Measurements from ENCODE around the gene RBM47.

The RBM47 gene

GRCh38 chr4:40623707-40624106 lies 6.0 kb downstream of the RBM47 start:
- no peak for DNase-seq (ENCODE audit: low read depth)

GRCh38 chr4:40622913-40623312 lies 6.8 kb downstream of the RBM47 start:
- no peak for DNase-seq (ENCODE audit: low read depth)

DNA sequence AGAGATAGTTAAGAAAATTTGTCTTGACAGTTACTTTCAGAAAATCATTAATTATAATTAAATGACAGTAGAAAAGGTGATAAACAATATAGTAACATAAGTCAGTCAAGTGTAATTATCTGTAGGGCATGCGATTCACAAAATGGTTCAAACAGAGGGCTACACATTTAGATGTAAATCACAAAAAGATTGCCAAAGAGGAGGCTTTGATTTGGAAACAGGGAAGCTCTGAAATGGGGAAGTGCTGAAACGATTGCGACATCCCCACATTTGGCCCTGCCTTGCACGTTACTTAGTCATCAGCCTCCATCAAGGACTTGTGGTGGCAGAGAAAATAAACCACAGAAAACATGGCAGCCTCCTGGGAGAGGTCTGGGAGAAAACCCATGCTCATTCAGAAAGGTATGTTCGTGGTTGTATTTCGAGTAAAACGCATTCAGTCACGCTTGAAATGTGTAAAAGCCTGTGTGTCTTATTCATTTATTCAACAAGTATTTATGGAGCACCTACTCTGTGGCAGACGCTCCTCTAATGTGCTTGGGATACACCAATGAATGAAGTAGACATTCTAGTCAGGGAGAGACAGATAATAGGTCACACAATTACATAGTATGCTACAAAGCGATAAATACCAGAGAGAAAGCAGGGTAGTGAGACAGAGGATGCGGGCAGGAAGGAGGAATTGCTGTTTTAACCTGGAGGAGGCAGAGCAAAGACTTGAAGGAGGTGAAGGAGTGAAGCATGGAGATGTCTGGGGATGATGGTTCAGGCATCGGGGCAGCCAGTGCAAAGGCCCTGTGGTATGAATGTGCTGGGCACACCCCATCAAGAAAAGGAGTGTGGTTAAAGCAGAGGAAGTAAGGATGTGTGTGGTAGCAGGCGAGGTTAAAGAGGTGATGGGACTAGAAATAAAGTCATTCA lies 7.8 kb downstream of the RBM47 start:
- DNase-seq (ENCODE audit: low read depth), result peak; percentile 95

DNA sequence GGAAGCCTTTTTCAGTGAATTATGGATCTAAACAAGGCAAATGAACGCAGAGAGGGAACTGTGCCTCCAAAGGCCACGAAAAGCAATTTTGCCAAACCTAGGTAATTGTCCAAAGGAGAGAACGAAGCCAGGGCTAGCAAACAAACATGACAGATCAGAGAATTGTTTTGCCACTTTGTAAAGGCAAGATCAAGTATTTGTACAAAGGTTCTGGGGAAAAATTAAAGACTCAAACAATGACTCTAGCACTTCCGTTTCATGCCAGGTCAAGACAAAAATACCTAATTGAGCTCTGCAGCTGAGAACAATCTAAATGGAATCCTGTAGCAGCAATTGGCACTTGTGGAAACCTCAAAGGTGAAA lies 8.5 kb downstream of the RBM47 start:
- DNase-seq (ENCODE audit: low read depth), result no peak

GRCh38 chr4:40619600-40619999 lies 10.1 kb downstream of the RBM47 start:
- no peak for DNase-seq (ENCODE audit: low read depth)

- DNase-seq (ENCODE audit: low read depth), result no peak
Measured at GRCh38 chr4:40617872-40618271, 11.8 kb downstream of the RBM47 start.

DNA sequence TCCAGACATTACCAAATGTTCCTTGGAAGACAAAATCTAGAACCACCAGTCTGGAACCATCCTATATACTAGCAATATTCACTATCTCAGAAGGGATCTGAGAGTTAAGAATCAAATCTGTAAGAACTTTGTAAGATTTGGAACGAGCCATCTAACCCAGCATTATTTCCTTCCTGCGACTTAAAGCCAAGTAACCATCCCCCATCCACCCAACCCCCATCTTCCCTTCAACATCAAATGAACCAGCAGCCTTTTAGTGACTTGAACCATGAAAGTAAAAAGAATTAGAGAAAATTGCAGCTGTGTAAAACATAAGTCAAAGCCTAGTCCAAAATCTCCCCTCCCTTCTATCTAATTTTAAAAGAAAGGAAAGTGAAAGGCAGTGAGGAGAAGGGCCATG lies 15.6 kb downstream of the RBM47 start:
- no peak for DNase-seq (ENCODE audit: low read depth)

DNA sequence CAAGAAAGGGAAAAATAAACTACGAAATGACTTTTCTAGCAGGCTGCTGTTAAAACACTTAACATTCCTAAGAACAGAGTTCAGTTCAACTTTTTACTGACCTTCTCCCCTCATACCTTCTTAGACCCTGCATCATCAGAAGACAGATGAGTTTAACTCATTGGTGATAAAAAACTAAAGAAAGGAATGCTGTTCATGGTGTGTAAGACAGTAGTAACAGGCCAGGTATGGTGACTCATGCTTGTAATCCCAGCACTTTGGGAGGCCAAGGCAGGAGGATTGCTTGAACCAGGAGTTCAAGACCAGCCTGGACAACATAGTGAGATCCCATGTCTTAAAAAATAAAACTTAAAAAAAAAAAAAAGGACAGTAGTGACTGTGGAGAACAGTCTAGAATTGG lies 16.2 kb downstream of the RBM47 start:
- DNase-seq (ENCODE audit: low read depth), result no peak

- DNase-seq (ENCODE audit: low read depth), result no peak
Measured at GRCh38 chr4:40612831-40613230, 16.8 kb downstream of the RBM47 start.

DNA sequence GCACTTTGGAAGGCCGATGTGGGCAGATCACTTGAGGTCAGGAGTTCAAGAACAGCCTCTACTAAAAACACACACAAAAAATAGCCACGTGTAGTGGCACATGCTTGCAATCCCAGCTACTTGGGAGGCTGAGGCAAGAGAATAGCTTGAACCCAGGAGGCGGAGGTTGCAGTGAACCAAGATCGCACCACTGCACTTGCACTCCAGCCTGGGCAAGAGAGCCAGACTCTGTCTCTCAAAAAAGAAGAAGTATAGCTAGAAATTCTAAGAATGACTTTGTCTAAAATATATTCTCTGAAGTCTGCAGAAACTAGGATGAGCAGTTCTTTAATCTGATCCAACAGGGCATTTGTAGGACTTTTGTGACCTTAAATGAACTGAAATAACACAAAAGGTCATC lies 17.4 kb downstream of the RBM47 start:
- DNase-seq (ENCODE audit: low read depth), result no peak

DNA sequence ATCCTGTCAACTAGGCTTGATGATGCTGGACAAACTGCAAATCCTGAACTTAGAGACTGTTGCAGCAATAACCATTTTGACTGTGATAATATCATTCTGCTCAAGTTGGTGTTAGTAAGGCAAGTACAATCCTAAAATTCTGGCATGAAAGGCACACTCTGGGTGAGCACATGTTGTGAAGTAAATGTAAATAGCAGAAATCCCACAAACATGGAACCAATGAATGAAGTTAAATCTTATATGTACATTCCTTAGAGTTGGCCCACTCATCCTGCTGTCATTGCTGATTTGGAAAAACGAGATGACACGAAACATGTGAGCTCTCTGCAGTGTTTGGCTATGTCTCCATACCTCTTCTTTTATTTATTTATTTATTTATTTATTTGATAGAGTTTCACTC lies 21.0 kb downstream of the RBM47 start:
- DNase-seq (ENCODE audit: low read depth), result no peak

- DNase-seq (ENCODE audit: low read depth), result no peak
Measured at GRCh38 chr4:40607221-40607620, 22.4 kb downstream of the RBM47 start.

GRCh38 chr4:40606239-40606767 lies 23.4 kb downstream of the RBM47 start:
- DNase-seq (ENCODE audit: low read depth), result no peak

- DNase-seq (ENCODE audit: low read depth), result no peak
Measured at GRCh38 chr4:40603281-40603680, 26.4 kb downstream of the RBM47 start.

DNA sequence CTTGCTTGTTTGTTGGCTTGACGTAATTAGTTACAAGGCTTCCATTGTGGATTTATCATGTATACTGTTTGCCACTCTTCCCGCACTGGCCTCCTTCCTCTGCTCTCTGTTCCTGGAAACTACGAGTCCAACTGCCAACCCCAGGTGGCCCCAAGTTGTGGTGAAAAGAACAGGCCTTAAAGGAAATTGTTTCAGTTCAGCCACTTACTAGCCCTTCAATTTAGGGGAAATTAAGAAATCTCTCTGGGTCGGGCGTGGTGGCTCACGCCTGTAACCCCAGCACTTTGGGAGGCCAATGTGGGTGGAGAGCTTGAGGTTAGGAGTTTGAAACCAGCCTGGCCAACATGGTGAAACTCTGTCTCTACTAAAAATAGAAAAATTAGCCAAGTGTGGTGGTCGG lies 28.0 kb downstream of the RBM47 start:
- no peak for DNase-seq (ENCODE audit: low read depth)

DNA sequence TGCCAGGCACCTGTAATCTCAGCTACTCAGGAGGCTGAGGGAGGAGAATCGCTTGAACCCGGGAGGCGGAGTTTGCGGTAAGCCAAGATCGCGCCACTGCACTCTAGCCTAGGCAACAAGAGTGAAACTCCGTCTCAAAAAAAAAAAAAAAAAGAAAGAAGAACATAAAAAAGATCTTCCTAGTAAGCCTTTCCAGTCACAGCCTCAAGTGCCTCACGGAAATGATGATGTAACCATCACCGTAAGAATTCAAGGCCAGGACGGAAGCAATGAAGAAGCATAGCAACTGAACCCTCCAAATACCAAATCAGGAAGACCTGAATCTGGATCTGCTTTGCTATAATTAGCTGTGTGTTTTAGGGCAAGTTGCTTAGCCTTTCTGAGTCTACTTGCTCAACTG lies 28.8 kb downstream of the RBM47 start:
- no peak for DNase-seq (ENCODE audit: low read depth)

DNA sequence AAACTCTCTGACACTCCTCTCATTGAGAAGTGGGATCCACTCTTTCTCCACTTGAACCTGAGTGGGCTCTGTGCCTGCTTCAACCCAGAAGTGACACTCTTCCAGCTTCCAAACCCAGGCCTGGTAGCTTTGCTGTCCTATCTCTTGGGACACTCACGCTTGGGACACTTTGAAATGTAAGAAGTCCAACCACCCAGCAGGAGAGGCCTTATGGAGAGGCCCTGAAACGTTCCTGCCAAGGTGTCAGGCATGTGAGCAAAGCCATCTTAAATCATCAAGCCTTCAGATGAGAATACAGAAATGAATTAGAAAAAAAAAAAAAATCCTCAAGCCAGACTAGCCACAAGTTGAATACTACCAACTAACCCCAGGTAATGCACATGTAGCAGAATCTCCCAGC lies 30.2 kb downstream of the RBM47 start:
- DNase-seq (ENCODE audit: low read depth), result no peak

DNA sequence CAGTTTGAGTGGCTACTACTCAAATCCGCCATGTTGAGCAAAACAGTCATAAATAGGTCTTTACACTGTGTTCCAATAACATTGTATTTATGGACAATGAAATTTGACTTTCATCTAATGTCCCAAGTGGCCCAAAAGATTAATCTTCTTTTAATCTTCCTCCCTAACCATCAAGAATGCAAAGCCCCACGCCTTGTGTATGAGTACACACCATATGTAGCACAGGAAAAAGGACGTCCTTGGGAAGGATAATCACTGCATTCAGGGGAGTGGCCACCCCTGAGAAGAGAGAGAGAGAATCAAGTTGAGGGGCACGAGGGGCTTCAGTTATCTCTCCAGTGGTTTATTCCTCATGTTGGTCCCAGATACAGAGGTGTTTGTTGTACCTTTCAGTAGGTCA lies 33.1 kb downstream of the RBM47 start:
- DNase-seq (ENCODE audit: low read depth), result no peak

- no peak for DNase-seq (ENCODE audit: low read depth)
Measured at GRCh38 chr4:40595981-40596380, 33.7 kb downstream of the RBM47 start.

GRCh38 chr4:40594261-40595178 lies 35.1 kb downstream of the RBM47 start:
- peak; percentile 56 for DNase-seq (ENCODE audit: low read depth)

GRCh38 chr4:40592034-40592433 lies 37.6 kb downstream of the RBM47 start:
- DNase-seq (ENCODE audit: low read depth), result no peak

DNA sequence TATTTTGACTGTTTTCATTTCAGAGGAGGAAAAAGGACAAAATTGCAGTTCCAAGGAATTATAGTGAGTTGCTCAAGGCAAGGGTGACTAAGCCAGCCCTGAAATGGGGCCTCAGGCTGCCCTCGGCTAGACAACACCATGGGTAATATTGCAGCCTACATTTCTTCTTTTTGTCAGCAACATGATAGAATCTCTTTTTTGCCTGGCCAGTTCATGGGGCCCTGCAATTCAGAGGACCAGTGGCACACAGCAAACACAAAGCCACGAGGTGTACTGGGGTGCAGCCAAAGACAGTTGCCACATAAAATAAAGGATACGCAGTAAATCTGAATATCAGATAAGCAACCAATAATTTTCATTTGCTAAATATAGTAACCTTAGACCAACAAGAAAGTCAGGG lies 41.8 kb downstream of the RBM47 start:
- DNase-seq (ENCODE audit: low read depth), result peak; percentile 44

DNA sequence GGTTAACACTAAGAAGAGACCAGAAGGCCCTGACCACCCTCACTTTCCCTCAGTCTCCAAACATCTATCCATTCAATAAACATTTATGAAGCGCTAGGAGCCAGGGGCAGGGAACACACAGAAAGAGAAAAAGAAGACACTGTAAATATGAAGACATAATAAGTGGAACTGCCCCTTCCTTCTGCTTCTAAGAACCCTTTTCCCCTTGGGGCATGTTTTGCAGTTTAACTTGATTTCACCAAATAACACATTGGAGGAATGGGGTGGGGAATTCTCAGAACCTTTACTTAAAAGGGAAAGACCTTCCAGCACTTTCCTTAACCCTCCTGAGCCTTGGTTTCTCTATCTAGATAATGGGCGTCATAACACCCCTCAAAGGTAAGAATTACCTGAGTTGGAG lies 42.3 kb downstream of the RBM47 start:
- DNase-seq (ENCODE audit: low read depth), result no peak

All from GM04504 (cell line).